Tibial nerve (tissue), 3 donors: Measurements from ENCODE around the gene ANKRD11.

Source experiments
- CTCF ChIP-seq, 5 experiments: fragments of 200-600 bp in 3 of 5; fragments of 450-650 bp in 2 of 5; sonication (generic) in 3 of 5; IDR thresholded peaks; one replicate each; pipeline ENCODE4 v1.5.1; 2016 to 2019; ENCODE audit warnings: antibody characterized with exemption in 5 of 5, mild to moderate bottlenecking in 3 of 5, moderate library complexity in 2 of 5
- POLR2A ChIP-seq, 2 donors: fragments of 450-650 bp; IDR thresholded peaks; one replicate each; pipeline ENCODE4 v1.6.1; 2017; ENCODE audit warnings: antibody characterized with exemption in 2 of 2, mild to moderate bottlenecking in 2 of 2, moderate library complexity in 2 of 2

DNA sequence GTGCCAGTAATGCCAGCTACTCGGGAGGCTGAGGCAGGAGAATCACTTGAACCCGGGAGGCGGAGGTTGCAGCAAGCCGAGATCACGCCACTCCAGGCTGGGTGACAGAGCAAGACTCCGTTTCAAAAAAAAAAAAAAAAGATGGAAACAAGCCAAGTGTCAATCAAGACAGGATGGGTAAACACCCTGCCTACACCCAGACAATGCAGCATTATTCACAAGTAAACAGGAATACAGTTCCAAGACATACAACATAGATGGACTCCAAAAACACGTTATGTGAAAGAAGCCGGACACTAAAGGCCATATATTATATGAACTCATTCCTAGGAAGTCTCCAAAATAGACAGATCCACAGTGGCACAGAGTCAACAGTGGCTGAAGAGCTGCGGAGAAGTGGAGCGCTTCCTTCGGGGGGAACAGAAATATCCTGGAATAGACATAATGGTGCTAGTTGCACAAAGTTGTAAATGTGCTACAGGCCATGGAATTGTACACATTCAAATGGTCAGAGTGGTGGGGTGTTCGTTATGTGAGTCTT, 33.9 kb downstream of the ANKRD11 start:
- no peak for TF ChIP-seq CTCF (IDR thresholded peaks at IDR 0.05)
- TF ChIP-seq POLR2A (IDR thresholded peaks at IDR 0.05) = no peak
